GM06990 (cell line): ENCODE measurements around the gene ARHGAP40.

ENCODE experiments used
- DNase-seq: peaks from one replicate; pipeline ENCODE4 v3.0.0-alpha.2; 2011; ENCODE audit not compliant: insufficient read length; ENCODE audit errors: extremely low read depth
- H3K27me3 ChIP-seq: replicated peaks from 2 replicates; pipeline ENCODE4 v1.6.0; 2011; ENCODE audit warnings: low read length; ENCODE audit not compliant: control insufficient read depth, insufficient read depth
- H3K36me3 ChIP-seq: 2 replicates; pipeline ENCODE4 v1.5.1; 2011; ENCODE audit warnings: low read length; ENCODE audit not compliant: control insufficient read depth, insufficient read depth
- H3K4me3 ChIP-seq: replicated peaks from 2 replicates; pipeline ENCODE4 v1.5.1; 2011; ENCODE audit warnings: low read depth, mild to moderate bottlenecking, control low read depth, low read length
- TF ChIP-seq, protein P1 (sequence below): IDR thresholded peaks from 2 replicates; pipeline ENCODE4 v1.5.1; 2011; ENCODE audit warnings: low read length, control low read depth, mild to moderate bottlenecking, inconsistent platforms; ENCODE audit not compliant: insufficient read depth, poor library complexity, severe bottlenecking

Gene ARHGAP40

DNA sequence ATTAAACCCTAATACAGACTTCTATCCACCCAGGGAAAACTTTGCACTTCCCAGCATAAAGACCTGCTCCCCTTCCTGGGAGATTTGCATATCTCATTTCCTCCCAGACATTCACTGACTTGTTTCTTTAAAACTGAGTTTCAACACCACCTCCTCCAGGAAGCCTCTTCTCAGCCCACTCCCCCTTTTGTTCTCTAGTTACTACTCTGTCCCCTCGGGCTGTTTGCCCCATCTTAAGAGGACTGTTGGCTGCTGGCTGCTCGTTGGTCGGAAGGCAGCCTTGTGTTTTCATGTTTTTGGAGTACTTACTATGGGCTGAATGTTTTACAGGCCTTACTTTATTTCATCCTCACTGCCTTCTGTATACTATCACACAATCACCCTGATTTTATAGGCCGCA lies 6.6 kb downstream of the ARHGAP40 start:
- no peaks in the 10 kb centered on the region for H3K36me3 ChIP-seq
- TF ChIP-seq, protein P1, sequence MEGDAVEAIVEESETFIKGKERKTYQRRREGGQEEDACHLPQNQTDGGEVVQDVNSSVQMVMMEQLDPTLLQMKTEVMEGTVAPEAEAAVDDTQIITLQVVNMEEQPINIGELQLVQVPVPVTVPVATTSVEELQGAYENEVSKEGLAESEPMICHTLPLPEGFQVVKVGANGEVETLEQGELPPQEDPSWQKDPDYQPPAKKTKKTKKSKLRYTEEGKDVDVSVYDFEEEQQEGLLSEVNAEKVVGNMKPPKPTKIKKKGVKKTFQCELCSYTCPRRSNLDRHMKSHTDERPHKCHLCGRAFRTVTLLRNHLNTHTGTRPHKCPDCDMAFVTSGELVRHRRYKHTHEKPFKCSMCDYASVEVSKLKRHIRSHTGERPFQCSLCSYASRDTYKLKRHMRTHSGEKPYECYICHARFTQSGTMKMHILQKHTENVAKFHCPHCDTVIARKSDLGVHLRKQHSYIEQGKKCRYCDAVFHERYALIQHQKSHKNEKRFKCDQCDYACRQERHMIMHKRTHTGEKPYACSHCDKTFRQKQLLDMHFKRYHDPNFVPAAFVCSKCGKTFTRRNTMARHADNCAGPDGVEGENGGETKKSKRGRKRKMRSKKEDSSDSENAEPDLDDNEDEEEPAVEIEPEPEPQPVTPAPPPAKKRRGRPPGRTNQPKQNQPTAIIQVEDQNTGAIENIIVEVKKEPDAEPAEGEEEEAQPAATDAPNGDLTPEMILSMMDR, result no peak

DNA sequence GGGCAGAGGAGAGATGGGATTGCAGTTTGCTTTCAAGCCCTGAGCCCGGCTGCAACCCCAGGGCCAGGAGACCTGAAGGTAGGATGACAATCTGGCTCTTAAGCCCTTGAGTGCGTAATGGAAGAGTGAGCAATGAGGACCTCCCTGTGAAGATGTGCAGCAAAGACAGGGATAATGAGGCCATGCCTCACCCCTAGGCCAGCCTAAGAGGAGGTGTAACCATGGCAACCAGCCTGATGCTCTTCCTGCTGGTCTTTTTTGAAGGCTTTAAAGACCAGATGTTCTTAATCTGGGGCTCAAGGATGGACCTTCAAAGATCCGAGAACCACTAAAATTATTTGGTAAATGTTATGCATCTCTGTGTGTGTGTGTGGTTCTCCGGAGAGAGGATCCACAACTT lies 8.2 kb downstream of the ARHGAP40 start:
- no peak for DNase-seq
- no peak overlapping the region for H3K4me3 ChIP-seq
- TF ChIP-seq, protein P1, result no peak
- H3K27me3 ChIP-seq, result peaks cover 3% of the 10 kb centered on the region; the same call in 1 of the 2 replicates
- H3K36me3 ChIP-seq, result no peaks in the 10 kb centered on the region

More for the DNA sequence above, 6.6 kb downstream of the ARHGAP40 start:
- no peaks in the 10 kb centered on the region for H3K27me3 ChIP-seq
- H3K4me3 ChIP-seq, result no peak overlapping the region
- no peak for DNase-seq

- TF ChIP-seq, protein P1, result no peak
- no peak for DNase-seq
- no peaks in the 10 kb centered on the region for H3K36me3 ChIP-seq
- H3K27me3 ChIP-seq, result peaks cover 3% of the 10 kb centered on the region; the same call in 1 of the 2 replicates
- H3K4me3 ChIP-seq, result no peak overlapping the region
Measured at GRCh38 chr20:38610521-38610920, 8.9 kb downstream of the ARHGAP40 start.

DNA sequence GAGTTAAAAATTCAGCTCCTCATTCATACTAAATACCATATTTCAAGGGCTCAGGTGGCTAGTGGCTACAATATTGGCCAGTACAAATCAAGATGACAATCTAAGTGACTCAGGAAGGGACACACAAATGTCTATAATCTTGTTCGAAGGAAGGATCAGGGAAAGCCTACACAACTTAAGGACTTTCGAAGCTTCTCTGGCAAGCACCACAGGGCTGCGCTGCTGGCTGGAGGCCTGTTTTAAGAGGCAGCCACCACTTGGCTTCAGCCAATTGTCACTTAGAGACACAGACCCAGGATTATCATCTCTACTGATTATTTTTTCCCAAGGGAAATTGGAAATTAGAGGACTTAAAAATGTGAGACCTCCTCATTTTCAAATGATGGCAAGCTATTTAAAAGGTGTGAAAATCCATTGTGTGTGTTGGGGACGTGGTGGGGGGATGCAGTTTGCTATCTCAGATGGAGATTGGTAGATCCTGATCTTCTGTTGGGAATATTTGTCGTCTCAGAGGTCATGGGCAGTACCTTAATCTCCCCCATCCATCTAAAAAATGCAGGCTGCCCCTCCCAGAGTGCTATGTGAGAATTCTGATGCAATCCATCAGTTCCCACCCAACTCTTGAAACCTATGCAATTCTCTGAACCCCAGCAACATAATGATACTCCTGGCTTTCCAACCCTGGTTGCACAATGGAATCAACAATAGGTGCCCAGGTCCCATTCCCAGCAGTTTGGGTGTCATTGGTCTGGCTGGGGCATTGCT lies 11.3 kb downstream of the ARHGAP40 start:
- Histone ChIP-seq H3K27me3 (peaks cover 3% of the 10 kb centered on the region; the same call in 1 of the 2 replicates), H3K36me3 (no peaks in the 10 kb centered on the region), H3K4me3 (no peak overlapping the region)
- TF ChIP-seq, protein P1, result no peak
- DNase-seq, result no peak

- H3K4me3 ChIP-seq, result no peak overlapping the region
- peaks cover 3% of the 10 kb centered on the region; the same call in 1 of the 2 replicates for H3K27me3 ChIP-seq
- DNase-seq, result no peak
- TF ChIP-seq, protein P1, result no peak
- H3K36me3 ChIP-seq, result no peaks in the 10 kb centered on the region
Measured at GRCh38 chr20:38615283-38615682, 13.7 kb downstream of the ARHGAP40 start.
